Mucosa of descending colon (tissue), 3 donors: ENCODE results near the gene SLC2A9. TPM values are rescaled to one million over a fixed set of nuclear protein-coding genes. Genes with fewer than 3 reads are reported as not detected.

Experiments
- ATAC-seq: fragments of 200-7000 bp; cut with Tn5 transposase; one replicate; pipeline ENCODE4 v1.9.1; 2020; ENCODE audit warnings: mild to moderate bottlenecking, moderate library complexity
- DNase-seq, 3 donors: peaks; one replicate each; pipeline ENCODE4 v3.0.0-alpha.2; 2020
- H3K36me3 ChIP-seq: fragments of 200-600 bp; one replicate; pipeline ENCODE4 v1.8.0; 2021; ENCODE audit warnings: low read depth, mild to moderate bottlenecking
- H3K4me1 ChIP-seq: fragments of 200-600 bp; one replicate; pipeline ENCODE4 v1.8.0; 2021; ENCODE audit warnings: low read depth, mild to moderate bottlenecking
- H3K4me3 ChIP-seq: fragments of 200-600 bp; one replicate; pipeline ENCODE4 v1.8.0; 2021; ENCODE audit warnings: mild to moderate bottlenecking
- H3K9me3 ChIP-seq: fragments of 200-600 bp; one replicate; pipeline ENCODE4 v1.8.0; 2021; ENCODE audit warnings: mild to moderate bottlenecking
- intact Hi-C, 2 donors: fragments of 100-400 bp; cut with DNase I in 1 of 2; cut with micrococcal nuclease in 1 of 2; formaldehyde crosslinking; loops; one replicate each; pipeline versions ENCODE4 v1.11.0 to v1.11.1; 2022; cut with DNase I, micrococcal nuclease
- total RNA-seq, 3 donors: library from RNA; stranded (reverse); fragmentation: NEBNext Ultra II Directional in 2 of 3; extraction: Animal tissue kit (Norgen Biotek cat#: 25700) in 2 of 3; gene quantifications; one replicate each; pipeline versions ENCODE4 v1.2.1 to v1.2.4, GENCODE V29; 2021 to 2023
- TF ChIP-seq, protein P1 (sequence below): fragments of 200-600 bp; IDR thresholded peaks from one replicate; pipeline ENCODE4 v1.8.0; 2022; ENCODE audit warnings: antibody characterized with exemption, mild to moderate bottlenecking
- donor health status: DM: no; HTN: no; CAD: no; lungs with moderate emphysema.
- donor health status: DM: no; HTN: no; CAD: no.
- donor health status: DM: no; HTN: yes; CAD: no.

The SLC2A9 gene
- total RNA-seq, 3 donors from 2014 or later, result 4.8 to 8.9 (median 8.1) TPM

GRCh38 chr4:10007436-10007740 lies 13.9 kb downstream of the SLC2A9 start:
- H3K36me3 ChIP-seq, result no peaks in the 10 kb centered on the region
- no peaks in the 10 kb centered on the region for H3K9me3 ChIP-seq
- intact Hi-C loops, result no loop called here
- ATAC-seq (no peak), DNase-seq (no peak)
- H3K4me3 ChIP-seq, result no peak overlapping the region
- H3K4me1 ChIP-seq, result peaks cover 26% of the 10 kb centered on the region
- TF ChIP-seq, protein P1, sequence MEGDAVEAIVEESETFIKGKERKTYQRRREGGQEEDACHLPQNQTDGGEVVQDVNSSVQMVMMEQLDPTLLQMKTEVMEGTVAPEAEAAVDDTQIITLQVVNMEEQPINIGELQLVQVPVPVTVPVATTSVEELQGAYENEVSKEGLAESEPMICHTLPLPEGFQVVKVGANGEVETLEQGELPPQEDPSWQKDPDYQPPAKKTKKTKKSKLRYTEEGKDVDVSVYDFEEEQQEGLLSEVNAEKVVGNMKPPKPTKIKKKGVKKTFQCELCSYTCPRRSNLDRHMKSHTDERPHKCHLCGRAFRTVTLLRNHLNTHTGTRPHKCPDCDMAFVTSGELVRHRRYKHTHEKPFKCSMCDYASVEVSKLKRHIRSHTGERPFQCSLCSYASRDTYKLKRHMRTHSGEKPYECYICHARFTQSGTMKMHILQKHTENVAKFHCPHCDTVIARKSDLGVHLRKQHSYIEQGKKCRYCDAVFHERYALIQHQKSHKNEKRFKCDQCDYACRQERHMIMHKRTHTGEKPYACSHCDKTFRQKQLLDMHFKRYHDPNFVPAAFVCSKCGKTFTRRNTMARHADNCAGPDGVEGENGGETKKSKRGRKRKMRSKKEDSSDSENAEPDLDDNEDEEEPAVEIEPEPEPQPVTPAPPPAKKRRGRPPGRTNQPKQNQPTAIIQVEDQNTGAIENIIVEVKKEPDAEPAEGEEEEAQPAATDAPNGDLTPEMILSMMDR, result no peak

DNA sequence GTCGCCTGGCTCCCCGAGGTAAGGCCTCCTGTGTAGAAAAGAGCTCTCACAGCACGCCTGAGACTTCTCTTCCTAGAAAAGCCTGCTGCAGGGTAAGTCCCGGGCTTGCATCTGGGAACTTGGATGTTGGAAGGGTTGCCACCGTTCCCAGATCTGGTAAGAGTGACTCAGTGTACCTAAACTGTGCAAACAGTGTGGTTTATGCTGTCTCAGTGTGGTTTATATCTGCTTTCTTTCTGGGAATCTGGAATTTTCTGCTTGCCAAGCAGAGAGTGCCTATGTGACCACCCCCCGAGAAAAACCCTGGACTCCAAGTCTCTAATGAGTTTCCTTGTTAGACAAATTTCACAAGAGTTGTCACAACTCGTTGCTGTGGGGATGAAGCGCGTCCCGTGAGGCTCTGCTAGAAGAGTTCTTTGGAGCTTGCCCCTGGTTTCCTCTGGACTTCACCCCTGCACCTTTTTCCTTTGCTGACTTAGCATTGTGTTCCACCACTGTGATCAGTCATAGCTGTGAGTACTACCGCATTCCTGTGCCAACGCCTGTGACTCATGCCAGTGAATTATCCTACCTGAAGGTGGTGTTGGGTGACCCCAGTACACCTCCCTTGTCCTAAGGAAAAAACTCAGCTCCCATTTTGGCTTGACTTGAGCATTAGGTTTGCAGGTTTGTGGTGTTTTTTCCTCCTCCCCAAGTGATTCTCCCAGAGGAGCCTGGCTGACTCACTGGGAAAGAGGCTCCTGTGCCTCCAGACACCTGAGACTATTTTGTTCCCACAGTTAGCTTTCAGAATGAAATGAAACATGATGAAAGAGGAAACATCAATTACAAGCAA lies 14.5 kb downstream of the SLC2A9 start:
- Histone ChIP-seq H3K36me3 (no peaks in the 10 kb centered on the region), H3K9me3 (no peaks in the 10 kb centered on the region), H3K4me1 (peaks cover 26% of the 10 kb centered on the region), H3K4me3 (no peak overlapping the region)
- TF ChIP-seq, protein P1, result no peak
- intact Hi-C loops, result no loop called here
- ATAC-seq (peak; percentile 90), DNase-seq (peak; percentile 77 to 88 (median 79))

DNA sequence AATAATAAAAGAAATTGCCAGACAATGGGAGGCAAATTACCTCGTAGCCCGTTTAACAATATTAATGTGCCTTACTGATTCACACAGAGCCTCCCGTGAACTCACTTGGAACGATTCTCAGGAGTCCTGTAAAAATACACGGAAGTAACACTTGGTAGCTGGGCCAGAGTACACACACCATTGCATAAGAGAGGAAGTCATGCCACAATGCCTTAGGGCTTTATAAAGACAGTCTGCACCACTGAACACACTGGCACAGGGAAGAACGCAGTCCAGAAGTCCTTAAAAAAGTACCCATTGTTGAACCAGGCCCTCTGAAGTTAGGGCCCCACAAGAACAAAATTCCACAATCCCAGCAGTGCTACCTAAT lies 15.1 kb downstream of the SLC2A9 start:
- no peak overlapping the region for H3K4me3 ChIP-seq

DNA sequence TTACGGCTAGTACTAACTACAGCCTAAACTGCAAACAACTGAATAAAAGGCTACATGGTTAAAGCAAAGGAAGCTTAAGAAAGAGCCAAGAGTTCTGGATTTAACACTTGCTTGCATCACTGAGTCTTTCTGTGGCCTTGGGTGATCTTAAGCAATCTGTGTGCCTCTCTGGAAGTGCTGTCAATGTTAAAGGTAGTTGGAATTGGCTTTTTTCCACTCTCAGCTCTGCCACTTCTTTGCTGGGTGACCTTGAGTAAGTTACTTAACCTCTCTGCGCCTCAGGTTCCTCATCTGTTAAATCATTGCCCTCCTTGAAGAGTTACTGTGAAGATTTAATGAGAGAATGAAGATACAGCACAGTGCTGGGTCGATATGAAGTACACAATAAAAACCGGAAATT lies 15.7 kb downstream of the SLC2A9 start:
- H3K4me1 ChIP-seq, result peaks cover 26% of the 10 kb centered on the region
- no peaks in the 10 kb centered on the region for H3K36me3 ChIP-seq
- no peak overlapping the region for H3K4me3 ChIP-seq
- TF ChIP-seq, protein P1, result no peak
- DNase-seq (no peak), ATAC-seq (no peak)
- intact Hi-C loops, result no loop called here
- H3K9me3 ChIP-seq, result no peaks in the 10 kb centered on the region

More for the DNA sequence above, 15.1 kb downstream of the SLC2A9 start:
- TF ChIP-seq, protein P1, result no peak
- no peaks in the 10 kb centered on the region for H3K36me3 ChIP-seq
- intact Hi-C loops, result no loop called here
- no peaks in the 10 kb centered on the region for H3K9me3 ChIP-seq
- peak in 1 of 3 donors; percentile 81 for DNase-seq
- ATAC-seq, result peak; percentile 91
- H3K4me1 ChIP-seq, result peaks cover 26% of the 10 kb centered on the region

DNA sequence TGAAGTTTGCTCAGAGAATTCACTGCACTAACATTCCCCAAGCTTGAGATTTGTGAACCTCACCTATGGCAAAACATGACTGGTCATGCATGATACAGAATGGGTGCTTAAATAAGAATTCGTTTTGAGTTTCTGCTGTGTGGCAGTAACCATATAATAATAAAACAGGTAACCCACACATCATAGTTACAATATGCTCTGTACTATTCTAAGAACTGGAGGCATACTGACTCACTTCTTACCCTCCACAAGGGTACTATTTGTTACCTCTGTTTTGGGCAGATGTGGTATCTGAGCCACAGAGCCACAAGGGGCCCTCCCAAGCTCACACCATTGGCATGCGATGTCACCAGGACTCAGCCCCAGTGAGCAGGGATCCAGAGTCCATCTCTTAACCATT lies 17.6 kb downstream of the SLC2A9 start:
- ATAC-seq, result peak; percentile 2
- H3K4me1 ChIP-seq, result peaks cover 26% of the 10 kb centered on the region
- no peaks in the 10 kb centered on the region for H3K36me3 ChIP-seq
- no peak for DNase-seq
- H3K4me3 ChIP-seq, result no peak overlapping the region
- TF ChIP-seq, protein P1, result no peak
- H3K9me3 ChIP-seq, result no peaks in the 10 kb centered on the region
- intact Hi-C loops, result no loop called here
